H1 (cell line): ENCODE data around the gene PCCA. TPM values are rescaled to one million over a fixed set of nuclear protein-coding genes. Genes with fewer than 3 reads are reported as not detected.

Experiments
- CHD7 ChIP-seq: fragments of 300-600 bp; sonication (generic); IDR thresholded peaks from 2 replicates; pipeline ENCODE4 v1.7.1; 2012; ENCODE audit warnings: low read length, moderate library complexity, mild to moderate bottlenecking, inconsistent platforms; ENCODE audit not compliant: insufficient replicate concordance
- polyA plus RNA-seq, 7 experiments: library from polyadenylated mRNA; depleted of rRNA in 3 of 7; stranded (reverse) in 5 of 7; unstranded in 2 of 7; fragments of >200 nt in 5 of 7; fragments of 200-250 nt in 2 of 7; gene quantifications; 1 replicate in 5 of 7; 2 replicates in 1 of 7; 4 replicates in 1 of 7; pipeline versions ENCODE4 v1.2.1 to v1.2.3, GENCODE V29; 2011 to 2013; ENCODE audit warnings: missing spikeins in 2 of 7, mixed read lengths in 2 of 7
- total RNA-seq: library from RNA; stranded (reverse); fragmentation: NEBNext Ultra II Directional; extraction: Animal tissue kit (Norgen Biotek cat#: 25700); gene quantifications from 2 replicates; pipeline ENCODE4 v1.2.1, GENCODE V29; 2021

The PCCA gene
- total and polyA plus RNA-seq, 2 of the 8 experiments (the other 6 are each of a cell fraction or from before 2014, with no cell fraction given), result 18.4 to 49.8 TPM

DNA sequence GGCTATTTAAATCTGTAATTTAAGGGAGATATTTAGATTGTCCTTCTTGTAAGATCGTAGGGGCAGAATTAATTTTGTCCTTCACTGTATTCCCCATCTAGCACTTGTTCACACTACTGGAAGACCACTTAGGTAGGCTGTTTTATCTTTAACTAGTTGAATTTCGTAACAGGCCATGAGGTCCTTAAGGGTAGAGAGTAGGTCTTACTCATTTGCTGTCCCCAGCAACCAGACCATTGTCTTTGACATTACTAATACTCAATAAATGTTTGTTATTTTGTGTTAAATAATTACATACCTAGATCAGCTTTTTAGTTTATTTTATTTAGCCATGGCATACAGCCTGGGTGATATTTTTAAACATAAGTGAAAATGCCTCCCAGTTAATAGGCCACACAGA is 177.1 kb downstream of the PCCA start (continued):
- no peak for TF ChIP-seq CHD7
- TF ChIP-seq, all 59 proteins: peak for 0
